HUES48 (cell line): ENCODE measurements around the gene TTC23.

ENCODE experiments used
- H3K27ac ChIP-seq: one replicate; pipeline ENCODE4 v1.7.0; 2013; ENCODE audit warnings: low read depth, low read length, inconsistent platforms
- H3K27me3 ChIP-seq: 2 replicates; pipeline ENCODE4 v1.6.1; 2013; ENCODE audit warnings: mild to moderate bottlenecking, low read length; ENCODE audit not compliant: control insufficient read depth, insufficient read depth
- H3K36me3 ChIP-seq: 2 replicates; pipeline ENCODE4 v1.6.1; 2013; ENCODE audit warnings: low read length; ENCODE audit not compliant: control insufficient read depth, insufficient read depth
- H3K4me1 ChIP-seq: 2 replicates; pipeline ENCODE4 v1.6.1; 2013; ENCODE audit warnings: mild to moderate bottlenecking, low read length; ENCODE audit not compliant: control insufficient read depth, insufficient read depth
- H3K4me3 ChIP-seq: 2 replicates; pipeline ENCODE4 v1.5.1; 2013; ENCODE audit warnings: mild to moderate bottlenecking, low read depth, low read length
- H3K9ac ChIP-seq: 2 replicates; pipeline ENCODE4 v1.6.1; 2013; ENCODE audit warnings: mild to moderate bottlenecking, low read depth, low read length, moderate library complexity
- H3K9me3 ChIP-seq: 2 replicates; pipeline ENCODE4 v1.6.1; 2013; ENCODE audit warnings: low read length; ENCODE audit not compliant: control insufficient read depth, insufficient read depth

TTC23 gene

DNA sequence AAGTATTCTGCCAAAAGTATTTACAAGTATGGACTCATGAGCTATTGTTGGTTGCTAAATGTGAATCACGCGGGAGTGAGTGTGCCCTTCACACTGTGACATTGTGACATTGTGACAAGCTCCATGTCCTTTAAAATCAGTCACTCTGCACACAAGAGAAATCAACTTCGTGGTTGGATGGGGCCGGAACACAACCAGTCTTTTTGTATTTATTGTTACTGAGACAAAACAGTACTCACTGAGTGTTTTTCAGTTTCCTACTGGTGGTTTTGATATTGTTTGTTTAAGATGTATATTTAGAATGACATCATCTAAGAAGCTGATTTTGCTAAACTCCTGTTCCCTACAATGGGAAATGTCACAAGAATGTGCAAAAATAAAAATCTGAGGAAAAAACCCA lies 114.2 kb downstream of the TTC23 start:
- Histone ChIP-seq H3K9me3 (no peaks in the 10 kb centered on the region), H3K27me3 (no peaks in the 10 kb centered on the region), H3K4me1 (peaks cover 16% of the 10 kb centered on the region; the same call in 1 of the 2 replicates), H3K36me3 (no peaks in the 10 kb centered on the region; the same call in 1 of the 2 replicates), H3K4me3 (no peak overlapping the region), H3K27ac (no peak overlapping the region), H3K9ac (no peak overlapping the region)

DNA sequence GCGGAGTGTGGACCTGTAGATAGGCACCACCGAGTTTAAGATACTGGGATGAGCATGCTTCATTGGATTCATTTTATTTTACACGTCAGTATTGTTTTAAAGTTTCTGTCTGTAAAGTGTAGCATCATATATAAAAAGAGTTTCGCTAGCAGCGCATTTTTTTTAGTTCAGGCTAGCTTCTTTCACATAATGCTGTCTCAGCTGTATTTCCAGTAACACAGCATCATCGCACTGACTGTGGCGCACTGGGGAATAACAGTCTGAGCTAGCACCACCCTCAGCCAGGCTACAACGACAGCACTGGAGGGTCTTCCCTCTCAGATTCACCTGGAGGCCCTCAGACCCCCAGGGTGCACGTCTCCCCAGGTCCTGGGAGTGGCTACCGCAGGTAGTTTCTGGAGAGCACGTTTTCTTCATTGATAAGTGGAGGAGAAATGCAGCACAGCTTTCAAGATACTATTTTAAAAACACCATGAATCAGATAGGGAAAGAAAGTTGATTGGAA lies 115.0 kb downstream of the TTC23 start:
- no peaks in the 10 kb centered on the region; the same call in 1 of the 2 replicates for H3K36me3 ChIP-seq
- no peaks in the 10 kb centered on the region for H3K9me3 ChIP-seq
- H3K27ac ChIP-seq, result no peak overlapping the region
- H3K27me3 ChIP-seq, result no peaks in the 10 kb centered on the region
- no peak overlapping the region for H3K4me3 ChIP-seq
- H3K4me1 ChIP-seq, result peaks cover 13% of the 10 kb centered on the region; the same call in 1 of the 2 replicates
- no peak overlapping the region for H3K9ac ChIP-seq

- Histone ChIP-seq H3K36me3 (no peaks in the 10 kb centered on the region), H3K27me3 (no peaks in the 10 kb centered on the region), H3K27ac (no peak overlapping the region), H3K9me3 (no peaks in the 10 kb centered on the region), H3K4me3 (no peak overlapping the region), H3K4me1 (0 out of 2 replicates have a peak, but pooled peaks cover 4% of the 10 kb centered on the region), H3K9ac (no peak overlapping the region)
These were observed 116.6 kb downstream of the TTC23 start for GRCh38 chr15:99132634-99133287.

DNA sequence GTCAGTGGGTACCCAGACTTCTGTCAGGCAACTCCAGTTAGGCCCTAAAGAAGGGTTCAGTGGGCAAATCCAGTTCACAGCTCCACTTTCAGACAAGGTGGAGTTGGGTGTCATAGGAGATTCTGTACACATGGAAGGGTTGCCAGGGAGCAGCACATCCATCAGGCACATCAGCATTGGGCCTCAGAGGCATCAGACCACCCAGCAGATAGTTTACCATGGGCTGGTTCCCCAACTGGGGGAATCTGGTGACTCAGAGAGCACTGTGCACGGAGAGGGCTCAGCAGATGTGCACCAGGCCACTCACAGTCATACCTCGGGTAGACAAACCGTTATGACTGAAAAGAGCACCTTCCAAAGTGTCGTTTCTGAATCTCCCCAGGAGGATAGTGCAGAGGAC lies 117.3 kb downstream of the TTC23 start:
- Histone ChIP-seq H3K4me3 (no peak overlapping the region), H3K9ac (no peak overlapping the region), H3K36me3 (no peaks in the 10 kb centered on the region), H3K27ac (no peak overlapping the region), H3K9me3 (no peaks in the 10 kb centered on the region), H3K4me1 (0 out of 2 replicates have a peak, but pooled peaks cover under 1% of the 10 kb centered on the region), H3K27me3 (no peaks in the 10 kb centered on the region)

- H3K9me3 ChIP-seq, result no peaks in the 10 kb centered on the region
- no peaks in the 10 kb centered on the region for H3K27me3 ChIP-seq
- no peak overlapping the region for H3K4me3 ChIP-seq
- H3K9ac ChIP-seq, result no peak overlapping the region
- H3K36me3 ChIP-seq, result no peaks in the 10 kb centered on the region
- no peaks in the 10 kb centered on the region for H3K4me1 ChIP-seq
- H3K27ac ChIP-seq, result no peak overlapping the region
These were observed 117.8 kb downstream of the TTC23 start for GRCh38 chr15:99131441-99132023.

GRCh38 chr15:99130765-99131440 lies 118.5 kb downstream of the TTC23 start:
- H3K4me3 ChIP-seq, result no peak overlapping the region
- no peaks in the 10 kb centered on the region for H3K4me1 ChIP-seq
- H3K36me3 ChIP-seq, result no peaks in the 10 kb centered on the region
- no peaks in the 10 kb centered on the region for H3K27me3 ChIP-seq
- no peak overlapping the region for H3K27ac ChIP-seq
- H3K9me3 ChIP-seq, result no peaks in the 10 kb centered on the region
- no peak overlapping the region for H3K9ac ChIP-seq

- H3K4me3 ChIP-seq, result no peak overlapping the region
- H3K9me3 ChIP-seq, result no peaks in the 10 kb centered on the region
- no peak overlapping the region for H3K27ac ChIP-seq
- no peaks in the 10 kb centered on the region for H3K36me3 ChIP-seq
- no peaks in the 10 kb centered on the region for H3K4me1 ChIP-seq
- H3K27me3 ChIP-seq, result no peaks in the 10 kb centered on the region
- no peak overlapping the region for H3K9ac ChIP-seq
These were observed 119.1 kb downstream of the TTC23 start for GRCh38 chr15:99130314-99130713.

DNA sequence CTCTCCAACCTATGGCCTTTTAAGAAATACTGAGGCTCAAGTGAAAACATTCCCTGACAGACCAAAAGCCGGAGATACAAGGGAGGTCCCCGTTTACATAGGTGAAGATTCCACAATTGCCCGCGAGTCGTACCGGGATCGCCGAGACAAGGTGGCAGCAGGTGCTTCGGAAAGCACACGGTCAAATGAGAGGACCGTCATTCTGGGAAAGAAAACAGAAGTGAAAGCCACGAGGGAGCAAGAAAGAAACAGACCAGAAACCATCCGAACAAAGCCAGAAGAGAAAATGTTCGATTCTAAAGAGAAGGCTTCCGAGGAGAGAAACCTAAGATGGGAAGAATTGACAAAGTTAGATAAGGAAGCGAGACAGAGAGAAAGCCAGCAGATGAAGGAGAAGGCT lies 119.7 kb downstream of the TTC23 start:
- no peaks in the 10 kb centered on the region for H3K9me3 ChIP-seq
- H3K4me3 ChIP-seq, result no peak overlapping the region
- H3K4me1 ChIP-seq, result no peaks in the 10 kb centered on the region
- H3K27me3 ChIP-seq, result no peaks in the 10 kb centered on the region
- H3K36me3 ChIP-seq, result no peaks in the 10 kb centered on the region
- no peak overlapping the region for H3K27ac ChIP-seq
- no peak overlapping the region for H3K9ac ChIP-seq

- Histone ChIP-seq H3K9me3 (no peaks in the 10 kb centered on the region), H3K27me3 (no peaks in the 10 kb centered on the region), H3K4me1 (peaks cover 8% of the 10 kb centered on the region; the same call in 1 of the 2 replicates), H3K27ac (no peak overlapping the region), H3K36me3 (no peaks in the 10 kb centered on the region), H3K9ac (no peak overlapping the region), H3K4me3 (no peak overlapping the region)
These were observed 121.0 kb downstream of the TTC23 start for GRCh38 chr15:99128411-99128810.

DNA sequence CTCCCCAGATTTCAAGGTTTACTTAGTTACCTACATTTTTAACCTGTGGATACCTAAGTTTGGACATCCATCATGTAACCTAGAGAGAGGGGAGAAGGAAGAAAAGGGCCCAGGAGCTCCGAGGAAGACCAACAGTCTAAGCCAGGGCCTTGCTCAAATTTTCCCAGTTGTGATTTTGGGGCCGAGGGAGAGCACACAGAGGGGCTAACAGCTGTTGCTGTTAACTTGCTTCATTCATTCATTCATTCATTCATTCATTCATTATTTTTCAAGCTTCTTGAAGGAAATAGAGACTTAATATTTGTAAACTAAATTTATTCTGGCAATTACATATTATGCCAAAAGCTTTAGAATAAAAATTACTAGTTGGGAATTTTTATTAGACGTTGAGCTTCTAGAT lies 121.6 kb downstream of the TTC23 start:
- no peaks in the 10 kb centered on the region for H3K36me3 ChIP-seq
- peaks cover 11% of the 10 kb centered on the region; the same call in 1 of the 2 replicates for H3K4me1 ChIP-seq

GRCh38 chr15:99126930-99127329 lies 122.5 kb downstream of the TTC23 start:
- Histone ChIP-seq H3K27me3 (no peaks in the 10 kb centered on the region), H3K4me3 (no peak overlapping the region), H3K27ac (no peak overlapping the region), H3K36me3 (no peaks in the 10 kb centered on the region), H3K4me1 (peaks cover 11% of the 10 kb centered on the region; the same call in 1 of the 2 replicates), H3K9ac (no peak overlapping the region), H3K9me3 (no peaks in the 10 kb centered on the region)

More for the DNA sequence above, 121.6 kb downstream of the TTC23 start:
- Histone ChIP-seq H3K27ac (no peak overlapping the region), H3K4me3 (no peak overlapping the region), H3K9ac (no peak overlapping the region), H3K9me3 (no peaks in the 10 kb centered on the region), H3K27me3 (no peaks in the 10 kb centered on the region)
